ENCODE measurements around the gene ZNRF1. TPM values are rescaled to one million over a fixed set of nuclear protein-coding genes. Genes with fewer than 3 reads are reported as not detected.
"Not testable (repeated sequence)": the region's sequence is repeated elsewhere in the genome, so short reads cannot be mapped to it uniquely, and the experiment has no call there.

The ZNRF1 gene
- total RNA-seq, 1 donor from 2014 or later: 50.0 TPM

DNA sequence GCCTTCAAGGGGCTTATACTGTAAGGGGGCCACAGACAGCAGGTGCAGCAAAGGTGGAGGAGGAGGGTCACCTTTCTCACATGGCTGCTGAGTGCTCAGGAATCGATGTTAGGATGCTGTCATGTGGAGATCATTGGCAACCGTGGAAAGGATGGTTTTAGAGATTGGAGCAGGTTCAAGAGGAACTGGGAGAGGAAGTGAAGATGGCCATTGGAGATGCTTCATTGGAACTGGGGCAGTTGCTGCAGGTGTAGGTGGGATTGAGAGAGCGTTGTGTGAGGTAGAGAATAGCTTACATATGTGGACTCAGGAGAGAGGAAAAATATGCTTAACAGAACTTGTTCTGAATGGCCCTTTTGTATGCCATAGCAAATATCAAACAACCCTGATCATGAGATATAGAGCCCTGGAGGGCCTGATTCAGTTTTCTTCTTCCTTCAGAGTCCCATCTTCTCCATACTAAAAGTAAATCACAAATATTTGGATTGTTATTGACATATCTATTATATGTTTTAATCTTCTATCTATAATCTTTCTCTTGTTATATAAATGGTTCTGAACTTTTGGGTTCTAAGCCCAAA lies 77.0 kb downstream of the ZNRF1 start:
- DNase-seq (ENCODE audit: low spot score): no peak

DNA sequence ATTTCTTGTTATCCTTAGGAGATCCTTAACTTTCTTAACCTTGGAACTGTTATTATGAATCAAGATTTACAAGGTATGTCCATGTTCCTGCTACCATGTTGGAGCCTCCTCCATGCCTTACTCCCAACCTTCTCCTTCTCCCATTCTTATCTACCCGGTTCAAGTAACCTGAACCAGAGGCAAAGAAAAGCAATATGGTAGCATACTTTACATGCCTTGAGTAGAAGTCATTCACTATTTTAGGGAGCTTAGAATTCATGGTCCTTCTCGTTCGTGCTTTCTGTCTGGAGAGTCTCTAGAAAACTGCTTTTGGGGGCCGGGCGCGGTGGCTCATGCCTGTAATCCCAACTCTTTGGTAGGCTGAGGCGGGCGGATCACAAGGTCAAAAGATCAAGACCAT lies 80.1 kb downstream of the ZNRF1 start:
- no peak for DNase-seq (ENCODE audit: low spot score)

DNA sequence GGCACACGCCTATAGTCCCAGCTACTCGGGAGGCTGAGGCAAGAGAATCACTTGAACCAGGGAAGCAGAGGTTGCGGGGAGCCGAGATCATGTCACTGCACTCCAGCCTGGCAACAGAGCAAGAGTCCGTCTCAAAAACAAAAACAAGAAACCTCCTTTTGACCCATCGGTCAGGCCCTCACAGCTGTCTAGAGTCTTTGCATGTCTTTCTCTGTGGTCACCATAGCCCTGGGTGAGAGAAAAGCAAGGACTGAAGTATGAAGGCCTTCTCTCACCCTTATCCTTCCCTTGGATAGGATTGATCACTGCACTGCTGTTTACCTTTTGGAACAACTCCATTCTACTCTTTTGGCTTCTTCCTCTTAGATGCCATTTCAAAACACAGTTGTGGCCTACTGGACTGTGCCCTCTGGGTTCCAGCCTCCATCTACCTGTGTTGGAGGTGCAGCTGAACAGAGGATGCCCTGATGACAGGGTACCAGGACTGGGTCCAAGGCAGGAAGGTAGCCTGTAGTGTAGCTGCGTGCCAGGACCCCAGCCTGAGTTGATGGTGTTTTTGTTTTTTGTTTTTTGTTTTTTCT lies 80.6 kb downstream of the ZNRF1 start:
- DNase-seq (ENCODE audit: low spot score): no peak

DNA sequence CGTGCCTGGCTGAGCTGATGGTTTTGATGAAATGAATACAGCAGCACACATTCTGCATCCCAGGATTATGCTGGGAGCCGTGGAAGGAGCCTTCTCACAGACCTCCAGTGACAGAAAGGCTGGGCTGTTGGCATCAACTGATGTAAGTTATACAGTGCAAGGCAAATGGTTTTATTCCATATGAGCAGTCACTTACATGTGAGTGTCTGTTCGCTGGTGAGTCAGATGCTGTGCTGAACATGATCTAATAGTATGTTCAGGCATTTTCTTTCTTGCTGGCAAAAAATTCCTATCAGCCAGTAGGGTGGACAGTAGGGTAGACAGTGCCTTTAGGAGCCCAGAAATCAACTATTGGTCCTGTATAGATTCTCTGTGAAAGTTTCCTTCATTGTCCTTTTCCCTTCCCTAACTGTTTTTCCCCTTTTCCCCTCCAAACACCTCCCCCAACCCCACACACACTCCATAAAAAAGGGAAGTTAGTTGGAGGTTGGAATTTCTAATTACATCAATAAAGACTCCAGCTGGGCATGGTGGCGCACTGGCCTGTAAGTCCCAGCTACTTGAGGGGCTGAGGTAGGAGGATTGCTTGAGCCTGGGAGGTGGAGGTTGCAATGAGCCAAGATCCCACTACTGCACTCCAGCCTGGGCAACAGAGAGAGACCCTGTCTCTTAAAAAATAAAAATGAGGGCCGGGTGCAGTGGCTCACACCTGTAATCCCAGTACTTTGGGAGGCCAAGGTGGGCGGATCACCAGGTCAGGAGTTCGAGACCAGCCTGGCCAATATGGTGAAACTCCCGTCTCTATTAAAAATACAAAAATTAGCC lies 81.6 kb downstream of the ZNRF1 start:
- no peak for DNase-seq (ENCODE audit: low spot score)

DNA sequence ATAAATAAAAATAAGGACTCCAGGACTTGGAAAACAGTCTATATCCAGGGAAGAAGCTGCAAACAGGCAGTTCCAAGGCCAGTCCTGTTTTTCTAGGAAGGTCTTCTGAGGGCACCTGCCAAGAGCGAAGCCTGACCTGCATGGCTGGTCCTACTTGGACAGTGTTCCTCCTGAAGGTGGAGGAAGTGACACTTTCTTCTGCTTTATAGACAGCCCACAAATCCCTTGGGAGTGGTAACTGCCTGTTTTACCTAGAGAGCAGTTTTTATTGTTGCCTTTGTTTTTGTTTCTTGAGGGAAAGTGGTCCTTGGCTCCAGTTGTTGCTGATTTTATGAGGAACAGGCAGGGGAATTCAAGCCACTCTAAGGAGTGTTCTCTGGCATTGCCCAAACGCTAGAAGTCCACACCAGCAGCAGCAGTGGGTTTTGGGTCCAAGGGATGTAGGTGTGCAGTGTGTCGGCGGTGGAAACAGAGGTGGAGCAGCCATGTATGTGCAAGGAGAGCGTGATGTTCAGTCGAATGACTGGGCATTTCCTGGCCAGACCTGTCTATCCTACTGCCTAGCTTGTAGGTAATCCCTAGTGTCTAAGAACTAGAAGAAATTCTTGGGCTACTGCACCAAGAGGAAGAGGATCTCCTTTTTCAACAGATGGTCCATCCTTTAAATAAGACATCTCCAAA lies 82.5 kb downstream of the ZNRF1 start:
- no peak for DNase-seq (ENCODE audit: low spot score)

- DNase-seq (ENCODE audit: low spot score): no peak
These were observed 85.0 kb downstream of the ZNRF1 start for GRCh38 chr16:75083813-75084212.

DNA sequence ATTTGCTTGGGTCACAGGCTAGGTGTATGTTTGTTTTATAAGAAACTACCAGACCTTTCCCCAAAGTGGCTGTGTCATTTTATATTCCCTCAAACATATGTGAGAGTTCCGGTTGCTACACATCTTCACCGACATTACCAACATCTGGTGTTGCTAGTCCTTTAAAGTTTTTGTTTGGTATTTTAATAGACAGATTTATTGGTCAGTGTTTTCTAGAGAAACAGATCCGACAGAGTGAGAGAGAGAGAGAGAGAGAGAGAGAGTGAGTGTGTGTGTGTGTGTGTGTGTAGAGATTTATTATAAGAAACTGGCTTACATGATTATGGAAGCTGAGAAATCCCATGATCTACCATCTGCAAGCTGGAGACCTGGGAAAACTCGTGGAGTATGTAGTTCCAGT lies 86.7 kb downstream of the ZNRF1 start:
- DNase-seq (ENCODE audit: low spot score): no peak

DNA sequence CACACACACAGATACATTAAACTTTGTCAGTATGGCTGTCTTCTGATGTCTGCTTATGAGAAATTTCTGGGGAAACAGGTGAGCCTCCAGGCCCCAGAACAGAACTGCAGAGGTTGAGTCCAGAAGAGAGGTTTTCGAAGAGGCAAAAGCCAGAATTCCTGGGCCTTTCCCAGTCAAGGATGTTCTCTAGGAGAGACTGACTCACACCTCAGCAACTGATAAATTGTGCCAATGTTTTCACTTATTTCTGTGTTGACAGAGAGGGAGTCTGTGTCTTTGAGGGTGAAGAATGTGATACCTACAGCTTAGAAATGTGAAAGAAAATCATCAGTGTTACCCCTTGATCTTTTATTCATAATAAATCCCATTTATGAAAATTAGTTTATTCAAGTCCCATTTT lies 87.5 kb downstream of the ZNRF1 start:
- no peak for DNase-seq (ENCODE audit: low spot score)

- DNase-seq (ENCODE audit: low spot score): no peak
These were observed 88.0 kb downstream of the ZNRF1 start for GRCh38 chr16:75086688-75087374.

- no peak for DNase-seq (ENCODE audit: low spot score)
These were observed 88.7 kb downstream of the ZNRF1 start for GRCh38 chr16:75087375-75087979.

GRCh38 chr16:75088216-75088615 lies 89.4 kb downstream of the ZNRF1 start:
- DNase-seq (ENCODE audit: low spot score): no peak

DNA sequence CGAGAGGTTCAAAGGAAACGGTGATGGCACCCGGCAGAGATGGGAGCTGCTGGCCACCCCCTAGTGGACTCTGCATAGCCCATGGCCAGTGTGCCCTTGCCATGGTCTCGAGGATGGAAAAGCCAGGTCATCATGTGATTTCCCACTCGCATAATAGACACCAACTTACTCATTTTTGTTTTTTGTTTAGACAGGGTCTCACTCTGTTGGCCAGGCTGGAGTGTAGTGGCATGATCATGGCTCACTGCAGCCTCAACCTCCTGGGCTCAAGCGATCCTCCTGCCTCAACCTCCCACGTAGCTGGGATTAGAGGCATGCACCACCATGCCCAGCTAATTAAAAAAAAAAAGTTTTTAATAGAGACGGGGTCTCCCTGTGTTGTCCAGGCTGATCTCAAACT lies 90.1 kb downstream of the ZNRF1 start:
- no peak for DNase-seq (ENCODE audit: low spot score)

DNA sequence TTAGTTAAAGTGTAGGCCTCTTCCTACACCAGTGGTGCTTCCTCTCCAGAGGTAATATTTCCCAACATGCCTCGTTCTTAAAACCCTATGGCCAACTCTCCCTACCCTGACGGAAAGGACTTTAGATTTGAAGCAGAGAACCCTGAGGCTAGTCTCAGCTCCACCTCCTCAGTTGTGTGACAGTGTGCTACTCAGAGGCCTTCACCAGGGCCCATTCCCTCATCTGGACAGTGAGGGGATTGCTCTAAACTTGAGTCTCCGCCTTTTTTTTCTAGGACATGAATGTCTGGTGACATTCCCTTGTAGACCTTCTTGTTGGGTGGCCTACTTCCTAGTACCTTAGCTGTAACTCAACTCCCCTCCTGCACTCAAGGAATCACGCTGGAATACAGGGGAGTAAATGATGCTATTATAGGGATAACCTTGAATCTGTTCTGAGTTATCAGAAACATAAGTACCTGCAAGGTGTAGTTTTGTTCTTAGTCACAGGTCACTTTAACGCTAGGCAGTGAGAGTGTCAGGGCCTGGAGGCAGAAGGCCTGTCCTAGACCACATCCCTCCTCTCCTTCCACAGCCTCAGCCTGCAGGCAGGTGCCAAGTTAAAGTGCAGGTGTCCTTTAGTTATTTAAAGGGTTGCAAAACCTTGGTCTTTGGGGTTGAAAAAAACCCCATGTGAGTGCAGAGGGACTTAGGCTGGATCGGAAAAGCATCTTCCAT lies 90.8 kb downstream of the ZNRF1 start:
- DNase-seq (ENCODE audit: low spot score): no peak

GRCh38 chr16:75090899-75091298 lies 92.1 kb downstream of the ZNRF1 start:
- not testable (repeated sequence) for DNase-seq (ENCODE audit: low spot score)

DNA sequence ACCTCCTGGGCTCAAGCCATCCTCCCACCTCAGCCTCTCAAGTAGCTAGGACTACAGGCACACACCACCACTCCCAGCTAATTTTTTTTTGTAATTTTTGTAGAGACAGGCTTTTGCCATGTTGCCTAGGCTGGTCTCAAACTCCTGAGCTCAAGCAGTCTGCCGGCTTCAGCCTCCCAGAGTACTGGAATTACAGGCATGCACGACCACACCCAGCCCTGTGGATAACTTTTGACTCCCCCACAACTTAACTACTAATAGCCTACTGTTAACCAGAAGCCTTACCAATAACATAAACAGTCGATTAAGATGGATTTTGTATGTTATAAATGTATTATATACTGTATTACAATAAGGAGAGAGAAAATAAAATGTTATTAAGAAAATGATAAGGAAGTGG lies 92.8 kb downstream of the ZNRF1 start:
- DNase-seq (ENCODE audit: low spot score): not testable (repeated sequence)

- DNase-seq (ENCODE audit: low spot score): no peak
These were observed 94.0 kb downstream of the ZNRF1 start for GRCh38 chr16:75092777-75093176.

DNA sequence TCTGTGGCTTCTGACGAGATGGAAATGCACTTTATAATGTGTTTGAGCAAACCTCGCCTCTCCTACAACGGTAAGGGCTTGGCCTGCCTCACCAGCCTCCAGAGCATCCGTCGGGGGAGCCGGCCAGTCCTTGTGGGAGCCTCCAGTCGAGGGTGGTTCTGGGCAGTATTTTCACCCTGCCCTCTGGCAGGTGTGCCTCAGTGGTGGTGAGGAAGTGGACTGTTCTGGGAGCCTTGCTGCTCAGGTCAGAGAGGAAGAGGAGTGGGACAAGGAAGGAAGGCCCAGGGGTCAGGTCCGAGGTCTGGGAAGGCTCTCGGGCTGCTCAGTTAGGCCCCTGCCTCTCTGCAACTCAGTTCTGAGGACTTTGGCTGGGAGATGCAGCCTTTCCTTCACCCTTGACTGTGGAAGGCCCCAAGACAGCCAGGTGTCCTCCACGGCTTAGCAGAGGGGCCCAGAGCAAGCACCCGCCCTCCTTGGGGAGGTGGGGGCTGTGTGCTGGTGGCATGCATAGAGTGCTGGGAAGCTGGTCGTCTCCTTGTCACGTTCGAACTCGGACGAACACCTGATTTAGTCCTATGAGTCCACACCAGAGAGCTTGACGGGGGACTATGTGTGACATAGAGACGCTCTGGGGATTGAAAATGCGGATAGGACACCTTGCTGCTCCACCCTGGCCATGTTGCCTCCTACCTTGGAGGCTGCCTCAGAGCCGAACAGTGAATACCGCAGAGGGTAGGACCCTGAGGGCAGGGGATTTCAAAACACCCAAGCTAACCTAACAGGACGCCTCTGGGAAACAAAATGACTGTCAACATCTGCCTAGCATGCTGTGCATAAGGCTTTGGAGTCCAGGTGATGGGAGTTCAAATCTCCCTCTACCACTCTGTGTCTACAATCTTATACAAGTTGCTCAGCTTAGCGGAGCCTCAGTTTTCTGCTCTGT lies 95.0 kb downstream of the ZNRF1 start:
- no peak for DNase-seq (ENCODE audit: low spot score)

GRCh38 chr16:75095204-75095621 lies 96.4 kb downstream of the ZNRF1 start:
- DNase-seq (ENCODE audit: low spot score): no peak

DNA sequence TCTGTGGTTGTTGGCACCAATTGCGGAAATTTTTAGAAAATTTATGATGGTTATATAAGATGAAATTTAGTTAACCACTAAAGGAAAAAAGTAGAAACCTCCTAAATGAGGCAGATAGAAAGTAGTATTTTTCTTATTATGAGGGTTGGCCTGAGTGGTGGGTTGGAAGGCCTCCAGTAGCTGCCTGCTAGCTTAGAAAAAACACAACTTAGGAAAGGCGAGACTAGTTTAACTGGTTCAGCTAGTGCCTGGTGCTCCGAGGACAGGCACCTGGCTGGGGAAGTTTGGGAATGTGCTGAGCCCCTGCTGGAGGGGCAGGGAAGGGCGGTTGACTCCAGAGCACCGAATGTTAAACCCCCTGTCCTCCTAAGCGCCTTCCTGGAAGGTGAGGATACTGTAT lies 97.8 kb downstream of the ZNRF1 start:
- DNase-seq (ENCODE audit: low spot score): peak; percentile 66
